ENCODE data around the gene USP48.
"Not testable (repeated sequence)": the region's sequence is repeated elsewhere in the genome, so short reads cannot be mapped to it uniquely, and the experiment has no call there.

GRCh38 chr1:21785764-21786163 is 2.8 kb upstream of the USP48 start:
- TF ChIP-seq CTCF, POLR2A (IDR thresholded peaks at IDR 0.05): not testable (repeated sequence)
